SIG-M5 treated with dmso at 0.1 percent for 504 hours (cell line): ENCODE results near the gene PGBD5.

ENCODE experiments used
- DNase-seq: peaks from one replicate; lab custom pipeline; 2025; ENCODE audit not compliant: unreplicated experiment; lab: John Stamatoyannopoulos, UW

The PGBD5 gene

DNA sequence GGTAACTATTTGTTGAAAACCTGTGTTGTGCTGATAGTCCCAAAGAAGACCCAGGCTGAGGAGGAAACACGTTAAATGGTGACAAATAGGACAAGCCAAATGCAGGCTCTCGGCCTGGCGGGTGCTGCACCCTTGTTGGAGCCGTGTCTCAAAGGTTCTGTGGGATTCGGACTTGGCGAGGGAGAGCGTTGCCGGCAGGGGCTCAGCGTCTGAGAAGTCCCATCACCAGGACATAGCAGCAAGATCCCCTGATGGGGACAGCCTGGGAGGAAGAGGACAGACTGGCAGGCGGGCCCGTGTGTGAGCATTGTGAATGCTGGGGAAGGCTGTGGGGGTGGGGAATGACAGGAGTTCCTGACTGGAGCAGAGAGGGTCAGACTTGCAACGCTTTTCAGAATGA, 142.5 kb downstream of the PGBD5 start:
- DNase-seq = no peak

DNA sequence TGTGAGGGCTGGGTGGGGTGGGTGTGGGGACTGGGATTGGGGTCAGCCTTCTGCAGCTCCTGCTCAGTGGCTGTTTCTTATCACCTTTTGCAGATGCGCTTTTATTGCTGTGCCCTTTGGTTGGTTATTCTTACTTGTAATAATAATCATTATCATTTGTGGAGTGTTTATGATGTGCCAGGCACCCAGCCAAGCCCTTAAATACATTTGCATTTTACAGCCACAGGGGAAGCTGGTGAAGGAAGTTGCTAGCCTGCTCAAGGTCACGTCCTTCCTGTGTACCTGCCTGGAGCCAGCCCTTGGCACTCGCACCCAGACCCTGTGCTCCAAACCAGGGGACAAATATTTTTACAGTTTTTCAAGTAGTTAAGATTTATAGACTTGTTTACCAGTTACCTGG, 144.0 kb downstream of the PGBD5 start:
- no peak for DNase-seq

DNA sequence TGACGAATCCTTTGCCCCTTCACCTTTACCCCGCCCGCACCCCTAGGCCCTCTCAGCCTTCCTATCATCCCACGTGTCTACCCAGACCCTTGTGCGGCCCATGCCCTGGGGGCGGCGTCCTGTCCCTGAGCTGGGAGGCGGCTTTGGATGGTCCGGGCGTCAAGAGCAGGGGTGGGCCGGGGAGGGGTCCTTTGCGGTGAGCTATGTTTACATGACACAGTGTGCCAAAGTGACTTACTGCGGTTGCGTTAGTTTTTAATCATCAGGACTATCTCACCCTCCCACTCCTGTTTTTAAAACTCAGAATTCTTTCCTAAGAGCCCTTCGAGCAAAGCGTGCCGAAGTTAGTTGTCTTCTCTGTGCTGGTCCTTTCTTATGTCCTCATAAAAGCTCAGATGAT, 144.6 kb downstream of the PGBD5 start:
- DNase-seq = no peak

DNA sequence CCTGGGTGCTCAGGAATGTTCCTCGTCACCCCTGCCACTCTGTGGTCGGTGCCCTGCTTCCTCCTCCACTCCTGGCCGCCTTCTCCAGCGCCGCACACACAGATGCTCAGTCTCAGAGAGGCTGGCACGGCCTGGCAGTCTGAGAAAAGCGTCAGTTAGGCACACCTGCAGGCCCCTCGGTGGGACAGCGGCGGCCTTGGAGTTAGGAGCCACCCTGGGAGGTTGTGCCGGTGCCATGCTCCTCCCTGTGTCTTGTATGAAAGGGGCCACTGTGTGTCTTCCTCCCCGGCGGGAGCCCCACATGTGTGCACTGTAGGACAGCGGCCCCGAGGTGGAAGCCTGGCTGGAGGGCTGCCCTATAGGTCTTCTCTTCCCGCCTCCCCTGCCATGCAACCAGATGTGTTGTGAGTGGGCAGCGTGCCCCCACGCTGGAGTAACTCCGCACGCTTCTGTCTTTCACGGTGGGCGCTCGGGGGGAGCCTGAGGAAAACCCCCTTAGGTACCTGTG, 145.2 kb downstream of the PGBD5 start:
- DNase-seq = no peak

DNA sequence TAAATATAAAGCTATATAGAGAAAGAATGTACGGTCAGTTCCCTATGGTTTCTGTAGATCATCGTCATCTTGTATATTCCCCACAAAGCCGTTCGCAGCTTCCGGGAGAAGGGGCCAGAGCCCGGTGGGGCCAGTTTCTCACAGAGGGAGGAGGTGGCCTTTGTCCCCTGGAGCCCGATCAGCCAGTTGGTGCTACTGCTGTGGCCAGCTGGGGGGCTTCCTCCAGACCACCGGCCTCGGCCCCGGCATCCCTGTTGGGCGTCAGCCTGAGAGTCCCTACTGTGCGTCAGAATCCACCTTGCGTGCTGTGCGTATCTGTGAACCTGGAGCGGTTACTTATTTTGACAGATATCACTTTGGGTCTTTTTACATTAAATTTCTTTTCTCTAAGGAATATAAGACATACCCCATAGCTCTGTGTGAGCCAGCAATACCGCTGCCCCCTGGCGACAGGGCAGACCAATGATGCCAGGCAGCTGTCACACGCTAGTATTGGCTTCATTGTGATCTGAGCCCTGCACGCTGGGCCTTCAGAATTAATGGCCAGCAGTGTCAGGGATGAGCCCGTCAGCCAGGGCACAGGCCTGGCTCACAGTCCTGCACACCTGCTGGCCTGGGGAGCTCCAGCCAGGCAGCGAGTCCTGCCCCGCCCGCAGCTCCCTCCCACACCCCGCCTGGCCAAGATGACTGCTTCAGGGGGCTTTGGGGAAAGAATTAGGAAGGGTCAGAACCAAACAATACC, 145.9 kb downstream of the PGBD5 start:
- DNase-seq = no peak

DNA sequence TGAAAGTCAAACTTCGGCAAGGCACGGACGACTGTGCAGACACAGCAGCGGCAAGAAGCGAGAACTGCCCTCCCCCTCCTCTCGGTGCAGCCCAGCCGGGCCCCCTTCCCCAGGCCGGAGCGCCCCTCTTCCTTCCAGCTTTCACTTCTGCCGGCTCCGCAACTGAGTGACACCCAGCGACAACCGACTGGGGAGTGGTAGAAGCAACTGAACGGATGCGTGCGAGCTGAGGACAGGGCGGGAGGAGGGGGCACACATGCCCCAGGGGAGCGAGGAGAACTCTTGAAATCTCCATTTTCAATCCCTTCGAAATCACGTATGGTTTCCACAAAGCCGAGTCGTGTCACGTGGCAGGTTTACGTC, 146.6 kb downstream of the PGBD5 start:
- DNase-seq = no peak

GRCh38 chr1:230278871-230279582, 147.1 kb downstream of the PGBD5 start:
- no peak for DNase-seq

DNA sequence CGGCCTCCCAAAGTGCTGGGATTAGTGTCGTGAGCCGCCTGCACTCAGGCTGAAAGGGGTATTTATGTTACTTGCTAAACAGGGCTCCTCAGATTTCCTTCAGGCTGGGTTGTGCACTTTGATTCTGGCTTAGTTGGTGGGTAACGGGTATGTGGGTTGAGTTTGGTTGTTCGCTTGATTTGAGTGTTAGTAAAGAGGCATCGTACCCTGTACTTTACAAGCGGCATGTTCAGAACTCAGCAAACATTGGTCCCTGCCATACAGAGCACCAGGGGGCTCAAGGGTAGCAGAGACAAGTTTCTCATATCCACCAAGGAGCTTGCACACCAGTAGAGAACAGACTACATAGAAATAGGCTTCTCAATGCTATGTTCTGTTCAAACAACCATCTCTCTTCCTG, 147.8 kb downstream of the PGBD5 start:
- DNase-seq = no peak

GRCh38 chr1:230277201-230278025, 148.7 kb downstream of the PGBD5 start:
- no peak for DNase-seq

DNA sequence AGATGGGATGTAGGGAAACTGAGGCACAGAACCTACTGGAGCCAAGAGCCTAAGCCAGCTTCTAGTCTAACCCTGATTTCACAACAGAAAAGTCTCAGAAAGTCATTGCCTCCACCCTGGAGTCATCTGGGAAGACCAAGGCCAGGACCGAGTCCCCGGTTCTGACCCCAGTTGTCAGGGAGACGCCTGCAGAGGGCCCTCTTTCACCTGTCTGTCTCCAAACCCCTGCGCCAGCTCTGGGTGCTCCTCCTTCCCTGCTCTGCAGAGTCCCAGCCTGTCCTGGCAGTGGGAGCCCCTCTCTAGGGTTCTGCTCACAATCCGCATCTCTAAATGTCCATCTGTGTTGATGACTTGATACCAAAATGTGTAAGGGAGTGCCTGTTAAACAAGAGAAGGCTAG, 149.7 kb downstream of the PGBD5 start:
- DNase-seq = no peak

DNA sequence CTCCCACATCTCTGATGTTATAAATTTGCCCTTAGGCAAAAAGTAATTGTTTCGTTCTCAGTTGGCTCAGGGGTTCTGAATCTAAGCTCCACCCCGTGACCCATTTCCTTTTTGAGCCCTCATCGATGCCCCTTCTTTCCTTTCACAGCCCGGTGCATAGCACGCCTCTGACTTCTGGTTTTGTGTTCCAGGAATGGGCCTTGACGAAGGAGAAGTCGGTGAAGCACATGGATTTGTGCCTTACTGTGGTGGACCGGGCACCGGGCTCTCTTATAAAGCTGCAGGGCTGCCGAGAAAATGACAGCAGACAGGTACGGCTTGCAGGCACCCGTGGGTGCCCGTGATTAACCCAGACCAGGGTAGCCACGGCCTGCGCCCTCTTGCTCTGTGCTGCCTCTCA, 151.9 kb downstream of the PGBD5 start:
- DNase-seq = no peak

DNA sequence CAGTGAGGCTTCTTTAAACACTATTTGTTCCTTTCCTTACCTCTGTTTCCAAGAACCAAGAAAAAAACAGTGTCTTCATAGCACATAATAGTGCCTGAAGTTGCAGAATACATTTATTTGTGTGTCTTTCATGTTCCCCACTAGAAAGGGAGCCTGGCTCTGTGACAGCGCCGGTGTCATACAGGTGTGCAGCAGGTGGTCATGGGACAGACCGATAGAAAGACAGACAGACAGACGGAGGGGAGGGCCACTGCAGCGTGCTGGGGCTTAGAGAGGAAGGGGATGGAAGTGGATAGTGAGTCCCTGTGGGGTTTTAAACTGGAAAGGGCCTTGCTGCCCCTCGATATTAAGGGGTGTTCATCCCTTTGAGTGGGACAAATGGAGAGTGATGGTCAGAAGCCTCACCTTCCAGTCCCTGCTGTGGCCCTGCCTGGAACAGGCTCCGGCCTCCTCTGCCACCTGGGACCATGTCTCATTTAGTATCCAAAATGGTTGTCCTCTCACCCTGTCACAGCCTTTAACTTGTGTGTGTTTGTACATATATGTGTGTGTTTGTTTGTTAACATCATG, 152.9 kb downstream of the PGBD5 start:
- DNase-seq = no peak

GRCh38 chr1:230272557-230272956, 153.6 kb downstream of the PGBD5 start:
- no peak for DNase-seq

DNA sequence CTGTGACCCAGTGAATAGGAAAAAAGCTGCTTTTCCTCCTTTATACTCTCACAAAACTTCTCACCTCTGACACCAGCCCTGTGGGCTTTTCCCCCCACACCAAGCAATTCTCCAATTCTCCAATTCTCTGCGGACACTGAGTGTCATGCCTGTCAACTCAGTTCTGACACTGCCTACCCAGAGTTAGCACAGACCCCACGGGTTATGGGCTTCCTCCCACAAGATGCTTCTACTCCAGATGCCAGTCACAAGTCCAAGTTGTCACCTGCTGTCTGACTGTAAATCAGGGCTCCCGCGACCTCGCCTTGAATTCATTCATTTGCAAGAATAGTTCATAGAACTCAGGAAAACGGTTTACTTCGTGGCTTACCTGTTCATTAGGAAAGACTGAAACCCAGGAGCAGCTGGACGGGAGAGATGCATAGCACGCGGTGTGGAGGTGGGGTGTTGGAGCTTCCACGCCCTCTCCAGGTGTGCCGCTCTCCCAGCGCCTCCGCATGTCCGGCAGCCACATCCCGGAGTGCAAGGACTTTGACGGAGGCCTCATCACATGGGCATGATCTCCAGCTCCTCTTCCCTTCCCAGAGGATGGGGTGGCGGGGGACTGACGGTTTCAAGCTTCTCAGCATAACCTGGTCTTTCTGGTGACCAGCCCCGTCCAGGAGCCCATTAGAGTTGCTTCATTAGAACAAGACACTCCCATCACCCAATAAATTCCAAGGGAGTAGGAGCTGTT, 154.7 kb downstream of the PGBD5 start:
- DNase-seq = no peak

DNA sequence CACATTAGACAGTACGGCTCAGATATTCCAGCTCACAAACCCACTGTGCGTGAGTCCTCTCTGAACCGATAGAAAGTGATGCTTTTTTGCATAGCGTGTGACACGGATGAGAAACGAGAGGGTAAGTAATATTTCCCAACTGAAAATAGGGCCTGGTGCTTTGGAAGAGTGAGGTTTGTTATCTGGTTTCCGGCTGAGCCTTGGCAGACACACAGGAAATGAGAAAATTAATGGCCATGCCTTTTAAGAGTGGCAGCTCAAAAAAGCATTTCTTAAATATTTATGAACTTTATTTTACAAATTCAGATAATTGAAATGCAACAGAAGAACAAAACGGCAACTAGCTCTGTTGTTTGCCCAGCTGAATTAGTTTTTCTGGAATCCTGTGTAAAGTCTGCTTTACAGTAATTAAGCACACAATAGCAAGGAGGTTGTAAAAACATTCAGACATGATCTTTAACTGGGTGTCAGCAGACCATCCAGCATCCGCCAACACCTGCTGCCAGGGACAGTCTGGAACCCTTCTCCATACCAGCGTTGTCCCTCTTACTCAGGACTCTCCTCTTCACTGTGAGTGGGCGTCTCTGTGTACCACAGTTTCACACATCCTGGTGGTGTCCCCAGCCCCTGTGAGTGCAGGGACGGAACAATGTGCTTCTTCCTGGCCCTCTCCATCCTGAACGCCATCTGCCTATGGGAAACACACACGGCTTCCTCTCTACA, 155.4 kb downstream of the PGBD5 start:
- no peak for DNase-seq

DNA sequence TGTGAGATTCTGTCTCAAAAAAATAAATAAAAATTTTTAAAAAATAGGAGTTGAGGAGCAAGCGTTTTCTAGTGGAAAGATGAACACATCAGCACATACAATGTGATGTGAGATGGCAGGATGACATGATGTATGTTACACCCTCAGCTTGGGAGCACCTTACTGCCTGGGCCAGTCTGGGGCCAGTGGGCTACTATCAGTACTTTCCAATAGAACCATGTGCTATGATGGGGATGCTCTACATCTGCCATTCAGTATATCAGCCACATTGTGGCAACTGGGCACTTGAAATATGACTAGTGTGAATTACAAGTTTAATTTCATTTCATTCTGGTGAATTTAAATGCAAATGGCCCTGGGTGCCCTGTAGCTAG, 156.0 kb downstream of the PGBD5 start:
- DNase-seq = no peak

GRCh38 chr1:230268371-230269170, 157.6 kb downstream of the PGBD5 start:
- DNase-seq = peak; percentile 53

DNA sequence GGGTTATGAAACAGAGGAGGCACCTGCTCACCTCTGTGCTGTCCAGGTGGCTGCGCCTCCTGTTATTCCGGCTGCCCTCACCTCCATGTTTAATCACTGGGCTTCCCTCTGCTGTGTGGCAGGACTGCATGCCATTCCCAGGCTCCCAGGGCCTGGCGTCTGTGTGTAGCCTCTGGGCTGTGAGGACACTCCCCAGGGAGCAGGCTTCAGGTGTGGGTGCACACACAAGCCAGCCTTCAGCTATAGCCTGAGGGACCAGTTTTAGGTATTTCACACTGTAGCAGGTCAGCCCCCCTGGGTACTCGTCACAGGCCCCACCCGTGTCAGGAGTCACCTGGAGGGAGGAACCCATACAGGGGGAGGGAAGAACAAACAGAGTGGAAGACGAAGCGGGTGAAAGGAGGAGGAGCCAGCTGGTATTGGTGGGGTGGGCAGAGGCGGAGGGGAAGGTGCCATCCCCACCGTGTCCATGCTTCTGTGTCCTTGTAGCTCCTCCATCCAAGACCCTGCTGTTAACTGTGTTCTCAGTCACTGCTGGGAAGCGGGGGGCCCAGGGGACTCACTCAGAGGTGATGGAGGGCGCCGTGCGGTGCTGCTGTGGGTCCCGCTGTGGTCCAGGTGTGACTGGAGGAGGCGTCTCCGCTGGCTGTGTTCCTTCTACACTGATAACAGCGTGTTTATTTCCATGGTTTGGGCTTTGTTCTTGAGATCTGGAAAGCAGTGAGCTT, 158.6 kb downstream of the PGBD5 start:
- DNase-seq = peak; percentile 21

DNA sequence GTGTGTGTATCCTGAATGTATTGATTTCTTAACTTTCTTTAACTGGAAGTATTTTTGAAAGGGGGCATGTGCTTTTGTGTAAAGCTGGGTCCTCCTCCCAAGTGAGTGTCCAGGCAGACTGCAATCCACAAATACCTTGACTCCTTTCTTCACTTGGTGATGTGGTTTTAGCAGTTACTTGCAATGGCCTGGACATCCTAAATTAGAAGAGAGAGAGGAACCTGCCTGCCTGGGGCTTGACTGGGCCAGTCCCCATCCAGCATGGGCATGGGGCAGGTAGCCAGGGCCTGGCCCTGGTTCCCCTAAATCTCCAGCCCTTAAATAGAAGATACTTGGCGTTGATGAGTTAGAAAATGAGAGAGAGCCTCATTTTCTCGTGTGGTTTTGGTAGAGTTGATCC, 159.7 kb downstream of the PGBD5 start:
- DNase-seq = no peak
